OCI-LY7 (cell line): Measurements from ENCODE around the gene AFF3.

Experiments
- EZH2phosphoT487 ChIP-seq: fragments of 200-600 bp; sonication (generic); IDR thresholded peaks from 2 replicates; pipeline ENCODE4 v1.6.1; 2018; ENCODE audit warnings: low read depth, borderline replicate concordance, mild to moderate bottlenecking, mixed run types, antibody characterized with exemption, low read length, moderate library complexity, mixed read lengths
- TF ChIP-seq, protein P1 (sequence below): fragments of 200-600 bp; sonication (generic); conservative IDR thresholded peaks from 2 replicates; pipeline ENCODE4 v1.5.1; 2014; ENCODE audit warnings: mild to moderate bottlenecking, antibody characterized with exemption, low read length, moderate library complexity, mixed read lengths

DNA sequence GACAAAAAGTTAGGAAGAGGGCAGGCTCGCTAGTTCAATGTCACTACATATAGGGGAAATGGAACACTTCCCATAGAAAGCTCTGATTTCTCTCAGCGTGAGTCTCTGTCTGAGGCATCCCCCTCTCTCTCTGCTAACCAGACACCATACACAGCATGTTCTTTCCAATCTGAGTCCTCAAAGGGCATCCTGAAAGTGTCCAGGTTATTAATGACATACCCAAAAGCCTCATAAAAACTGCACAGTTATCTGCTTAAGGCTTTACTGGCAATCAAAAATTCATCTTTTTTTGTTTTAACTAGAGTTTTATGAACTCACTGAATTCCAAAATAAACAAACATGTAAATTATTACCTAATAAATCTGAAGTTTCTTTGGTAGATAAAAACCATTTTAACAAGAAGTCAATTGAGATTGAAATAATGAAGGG, 137.4 kb downstream of the AFF3 start:
- TF ChIP-seq, protein P1, sequence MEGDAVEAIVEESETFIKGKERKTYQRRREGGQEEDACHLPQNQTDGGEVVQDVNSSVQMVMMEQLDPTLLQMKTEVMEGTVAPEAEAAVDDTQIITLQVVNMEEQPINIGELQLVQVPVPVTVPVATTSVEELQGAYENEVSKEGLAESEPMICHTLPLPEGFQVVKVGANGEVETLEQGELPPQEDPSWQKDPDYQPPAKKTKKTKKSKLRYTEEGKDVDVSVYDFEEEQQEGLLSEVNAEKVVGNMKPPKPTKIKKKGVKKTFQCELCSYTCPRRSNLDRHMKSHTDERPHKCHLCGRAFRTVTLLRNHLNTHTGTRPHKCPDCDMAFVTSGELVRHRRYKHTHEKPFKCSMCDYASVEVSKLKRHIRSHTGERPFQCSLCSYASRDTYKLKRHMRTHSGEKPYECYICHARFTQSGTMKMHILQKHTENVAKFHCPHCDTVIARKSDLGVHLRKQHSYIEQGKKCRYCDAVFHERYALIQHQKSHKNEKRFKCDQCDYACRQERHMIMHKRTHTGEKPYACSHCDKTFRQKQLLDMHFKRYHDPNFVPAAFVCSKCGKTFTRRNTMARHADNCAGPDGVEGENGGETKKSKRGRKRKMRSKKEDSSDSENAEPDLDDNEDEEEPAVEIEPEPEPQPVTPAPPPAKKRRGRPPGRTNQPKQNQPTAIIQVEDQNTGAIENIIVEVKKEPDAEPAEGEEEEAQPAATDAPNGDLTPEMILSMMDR = no peak
- no peak for TF ChIP-seq EZH2phosphoT487
